Osteocyte (in vitro differentiated cells): ENCODE data around the gene NDUFS1. TPM values are rescaled to one million over a fixed set of nuclear protein-coding genes. Genes with fewer than 3 reads are reported as not detected.
A peak's percentile ranks its signal among the peaks of the same experiment; 100 is the strongest.

Experiments used
- DNase-seq: peaks from one replicate; pipeline ENCODE4 v3.0.0; 2021; ENCODE audit warnings: mixed read lengths; ENCODE audit not compliant: unreplicated experiment; ENCODE audit errors: extremely low spot score
- H3K27ac Mint-ChIP-seq: one replicate; pipeline ENCODE4 v1.8.0; 2021; ENCODE audit warnings: mild to moderate bottlenecking, mixed read lengths; ENCODE audit not compliant: unreplicated experiment
- H3K27me3 Mint-ChIP-seq: one replicate; pipeline ENCODE4 v1.8.0; 2021; ENCODE audit warnings: mixed read lengths; ENCODE audit not compliant: unreplicated experiment
- H3K36me3 Mint-ChIP-seq: one replicate; pipeline ENCODE4 v1.8.0; 2021; ENCODE audit warnings: mixed read lengths; ENCODE audit not compliant: unreplicated experiment
- H3K4me1 Mint-ChIP-seq: one replicate; pipeline ENCODE4 v1.8.0; 2021; ENCODE audit warnings: mixed read lengths; ENCODE audit not compliant: unreplicated experiment
- H3K4me3 Mint-ChIP-seq: one replicate; pipeline ENCODE4 v1.8.0; 2021; ENCODE audit warnings: mild to moderate bottlenecking, moderate library complexity, mixed read lengths; ENCODE audit not compliant: unreplicated experiment
- H3K9me3 Mint-ChIP-seq: one replicate; pipeline ENCODE4 v1.8.0; 2021; ENCODE audit warnings: mixed read lengths; ENCODE audit not compliant: unreplicated experiment
- CTCF ChIP-seq: fragments of 200-600 bp; sonication (generic); IDR thresholded peaks from 2 replicates; pipeline ENCODE4 v1.5.0; 2021; ENCODE audit warnings: antibody characterized with exemption, mild to moderate bottlenecking, moderate library complexity
- total RNA-seq: library from RNA; stranded (reverse); gene quantifications from 2 replicates; pipeline ENCODE4 v1.2.1, GENCODE V29; 2021

NDUFS1 gene
- total RNA-seq, 1 donor from 2014 or later, result 90.5 TPM

- H3K36me3 Mint-ChIP-seq, result peaks cover 19% of the 10 kb centered on the region
- no peaks in the 10 kb centered on the region for H3K4me1 Mint-ChIP-seq
- no peak overlapping the region for H3K27ac Mint-ChIP-seq
- TF ChIP-seq CTCF, result no peak
- no peak overlapping the region for H3K4me3 Mint-ChIP-seq
- DNase-seq, result peak; percentile 30
- H3K9me3 Mint-ChIP-seq, result no peaks in the 10 kb centered on the region
- H3K27me3 Mint-ChIP-seq, result no peaks in the 10 kb centered on the region
Observed at GRCh38 chr2:206115026-206115578, 44.1 kb downstream of the NDUFS1 start.

GRCh38 chr2:206112846-206113547, 46.2 kb downstream of the NDUFS1 start:
- H3K9me3 Mint-ChIP-seq, result no peaks in the 10 kb centered on the region
- DNase-seq, result peak; percentile 38

GRCh38 chr2:206112108-206112507, 47.1 kb downstream of the NDUFS1 start:
- Mint-ChIP-seq H3K27me3 (no peaks in the 10 kb centered on the region), H3K36me3 (peaks cover 14% of the 10 kb centered on the region), H3K9me3 (no peaks in the 10 kb centered on the region), H3K4me1 (no peaks in the 10 kb centered on the region), H3K27ac (no peak overlapping the region), H3K4me3 (no peak overlapping the region)
- TF ChIP-seq CTCF, result no peak
- DNase-seq, result peak; percentile 21

More at GRCh38 chr2:206112846-206113547, 46.2 kb downstream of the NDUFS1 start:
- TF ChIP-seq CTCF, result no peak
- Mint-ChIP-seq H3K4me1 (no peaks in the 10 kb centered on the region), H3K27me3 (no peaks in the 10 kb centered on the region), H3K27ac (no peak overlapping the region), H3K36me3 (peaks cover 16% of the 10 kb centered on the region), H3K4me3 (no peak overlapping the region)

- no peak for DNase-seq
- no peak for TF ChIP-seq CTCF
- no peak overlapping the region for H3K4me3 Mint-ChIP-seq
- peaks cover 4% of the 10 kb centered on the region for H3K4me1 Mint-ChIP-seq
- H3K9me3 Mint-ChIP-seq, result no peaks in the 10 kb centered on the region
- no peaks in the 10 kb centered on the region for H3K36me3 Mint-ChIP-seq
- no peak overlapping the region for H3K27ac Mint-ChIP-seq
- H3K27me3 Mint-ChIP-seq, result no peaks in the 10 kb centered on the region
Observed at GRCh38 chr2:206108713-206109112, 50.5 kb downstream of the NDUFS1 start.

- Mint-ChIP-seq H3K4me3 (no peak overlapping the region), H3K27me3 (no peaks in the 10 kb centered on the region), H3K27ac (no peak overlapping the region), H3K36me3 (no peaks in the 10 kb centered on the region), H3K4me1 (peaks cover 4% of the 10 kb centered on the region), H3K9me3 (no peaks in the 10 kb centered on the region)
- TF ChIP-seq CTCF, result no peak
- DNase-seq, result no peak
Observed at GRCh38 chr2:206105541-206105940, 53.7 kb downstream of the NDUFS1 start.
